GOT3 (cell line): ENCODE data around the gene NEK6.

Experiments used
- DNase-seq: peaks from one replicate; lab custom pipeline; 2025; ENCODE audit warnings: mixed read lengths; lab: John Stamatoyannopoulos, UW

The NEK6 gene

DNA sequence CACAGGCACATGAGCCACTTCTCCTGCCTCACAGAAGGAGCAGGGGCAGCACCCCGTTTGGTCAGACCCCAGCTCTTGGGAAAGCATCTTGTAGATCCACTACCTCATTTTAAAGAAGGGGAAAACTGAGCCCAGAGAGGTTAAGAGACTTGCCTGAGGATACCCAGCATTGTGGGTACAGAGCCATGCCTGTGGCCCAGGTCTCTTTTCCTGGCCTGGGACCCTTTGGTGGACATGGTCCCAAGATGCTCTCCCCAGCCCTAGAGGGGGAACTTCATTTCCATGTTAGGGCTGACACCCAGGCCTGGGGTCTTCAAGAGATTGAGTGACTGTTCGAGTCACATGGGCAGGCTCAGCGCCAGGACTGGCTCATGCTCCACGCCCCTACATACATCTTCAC lies 64.2 kb downstream of the NEK6 start:
- no peak for DNase-seq

GRCh38 chr9:124322618-124323432 lies 65.1 kb downstream of the NEK6 start:
- no peak for DNase-seq

DNA sequence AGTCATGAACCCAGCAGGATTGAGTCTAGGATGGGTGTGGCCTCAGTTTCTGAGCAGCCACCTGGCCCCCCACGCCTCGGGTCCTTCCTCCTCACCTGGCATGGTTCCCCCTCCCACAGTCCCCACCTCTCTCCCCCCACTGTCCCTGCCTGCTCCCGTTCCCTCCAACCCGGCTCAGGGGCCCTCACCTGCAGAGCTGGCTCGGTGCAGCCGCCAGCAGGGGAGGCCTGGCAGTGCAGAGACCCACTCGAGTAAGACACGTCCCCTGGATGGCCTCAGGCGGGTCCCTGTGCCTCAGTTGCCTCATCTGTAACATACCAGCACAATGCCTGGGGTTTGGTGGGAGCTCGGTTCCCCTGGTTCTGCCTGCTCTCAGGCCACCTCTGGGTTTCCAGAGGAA lies 66.2 kb downstream of the NEK6 start:
- DNase-seq: no peak

- DNase-seq: no peak
These were observed 68.1 kb downstream of the NEK6 start for GRCh38 chr9:124325816-124326215.

- DNase-seq: no peak
These were observed 68.6 kb downstream of the NEK6 start for GRCh38 chr9:124326378-124326777.

DNA sequence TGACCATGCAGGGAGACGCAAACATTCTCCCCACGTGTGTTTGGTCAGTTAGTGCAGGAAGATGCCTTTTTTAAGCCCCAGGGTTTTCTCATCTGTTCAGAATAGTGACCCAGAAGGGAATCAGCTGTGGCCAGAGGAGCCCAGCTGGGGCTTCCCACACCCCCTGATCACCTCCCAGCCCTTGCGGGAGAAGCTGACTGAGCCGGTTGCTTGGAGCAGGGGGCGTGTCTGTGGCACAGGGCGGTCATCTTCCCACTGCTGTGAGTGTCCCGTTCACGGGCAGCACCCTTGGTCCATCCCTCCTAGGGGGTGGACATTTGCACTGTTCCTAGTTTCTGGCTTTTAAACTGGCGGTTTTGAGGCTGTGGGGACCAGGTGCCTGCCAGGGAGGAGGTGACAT lies 69.7 kb downstream of the NEK6 start:
- DNase-seq: no peak

DNA sequence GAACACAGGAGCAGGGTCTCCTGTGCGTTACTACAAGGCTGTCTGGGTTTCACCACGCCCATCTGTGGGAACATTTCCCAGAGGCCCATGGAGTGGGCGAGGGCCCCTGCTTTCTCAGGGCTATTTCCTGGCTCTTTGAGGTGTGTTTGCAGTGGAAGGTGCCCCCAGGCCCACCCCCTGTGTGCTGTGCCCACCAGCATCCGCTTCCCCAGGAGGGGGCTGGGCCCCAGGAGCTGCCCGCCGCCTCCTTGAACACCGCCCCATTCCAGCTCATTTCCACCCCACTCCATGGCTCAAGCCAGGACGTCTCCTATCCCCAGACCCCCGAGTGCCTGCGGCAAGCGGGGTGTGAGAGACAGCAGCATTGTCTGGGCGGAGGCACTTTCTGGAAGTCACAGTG lies 70.5 kb downstream of the NEK6 start:
- DNase-seq: no peak

DNA sequence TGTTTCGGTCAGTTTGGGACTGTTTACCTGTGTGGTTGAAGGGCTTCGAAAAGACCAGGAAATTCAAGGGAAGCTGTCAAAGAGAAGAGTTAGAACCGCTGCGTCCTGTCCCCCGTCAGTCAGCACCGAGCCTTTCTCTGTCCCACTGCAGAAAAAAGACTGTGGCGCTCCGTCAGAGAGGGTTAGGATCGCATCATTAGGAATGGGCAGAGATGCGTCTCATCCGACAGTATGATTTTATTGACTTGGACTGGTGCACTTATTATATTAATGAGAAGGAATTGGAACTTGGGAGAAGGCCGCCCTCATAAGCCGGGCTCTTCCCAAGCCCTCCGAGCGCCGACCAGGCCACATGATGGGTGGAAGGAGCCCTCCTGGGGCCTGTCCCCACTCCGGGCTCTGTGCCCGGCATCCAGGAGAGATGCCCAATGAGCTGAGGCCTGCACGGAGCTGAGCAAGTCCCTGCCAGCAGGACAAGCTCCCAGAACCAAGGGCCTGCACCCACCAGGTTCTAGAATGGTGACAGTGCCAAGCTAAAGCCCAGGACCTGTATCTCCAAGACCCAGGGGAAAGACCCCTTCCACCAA lies 71.5 kb downstream of the NEK6 start:
- DNase-seq: no peak

- no peak for DNase-seq
These were observed 72.4 kb downstream of the NEK6 start for GRCh38 chr9:124330011-124330697.

GRCh38 chr9:124331580-124331979 lies 73.8 kb downstream of the NEK6 start:
- no peak for DNase-seq

DNA sequence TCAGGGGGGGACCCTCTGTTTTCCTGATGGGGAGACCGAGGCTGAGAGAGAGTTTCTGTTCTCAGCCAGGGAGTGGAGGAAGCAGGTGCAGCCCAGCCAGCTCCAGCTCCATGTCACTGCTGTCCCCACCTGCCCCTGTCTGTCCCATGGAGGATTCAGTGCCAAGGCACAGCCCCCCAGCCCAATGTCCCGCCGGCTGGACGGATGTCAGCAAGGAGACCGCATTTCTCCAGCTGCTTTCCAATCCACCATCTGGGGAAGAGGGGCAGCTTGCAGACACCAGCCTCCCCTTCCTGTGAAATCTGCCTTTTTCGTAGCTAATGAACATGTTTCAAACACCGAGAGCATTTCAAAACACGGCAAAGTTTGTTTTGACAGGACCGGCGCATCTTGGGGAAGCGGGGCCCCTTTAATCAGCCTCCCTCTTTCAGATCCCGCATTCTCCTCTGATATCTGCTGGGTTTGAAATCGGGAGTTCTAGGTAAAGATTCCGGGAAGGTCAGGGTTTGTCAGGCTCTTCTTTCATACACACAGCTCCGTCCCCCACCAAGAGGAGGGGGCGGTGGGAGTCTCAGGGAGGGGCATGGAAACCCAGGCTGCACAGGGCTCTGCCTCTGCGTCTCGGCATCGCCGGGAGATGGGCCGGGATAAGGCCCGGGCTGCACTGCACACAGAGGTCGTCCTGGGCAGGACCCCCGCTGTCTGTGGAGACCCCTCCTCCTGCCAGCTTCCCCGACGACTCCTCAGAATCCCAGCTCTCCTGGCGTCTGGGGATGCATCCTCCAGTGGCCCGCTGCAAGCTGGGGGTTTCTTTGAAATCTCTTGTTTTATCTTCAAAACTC lies 74.8 kb downstream of the NEK6 start:
- no peak for DNase-seq

- no peak for DNase-seq
These were observed 75.4 kb downstream of the NEK6 start for GRCh38 chr9:124333203-124333579.

GRCh38 chr9:124334568-124335319 lies 77.0 kb downstream of the NEK6 start:
- no peak for DNase-seq

DNA sequence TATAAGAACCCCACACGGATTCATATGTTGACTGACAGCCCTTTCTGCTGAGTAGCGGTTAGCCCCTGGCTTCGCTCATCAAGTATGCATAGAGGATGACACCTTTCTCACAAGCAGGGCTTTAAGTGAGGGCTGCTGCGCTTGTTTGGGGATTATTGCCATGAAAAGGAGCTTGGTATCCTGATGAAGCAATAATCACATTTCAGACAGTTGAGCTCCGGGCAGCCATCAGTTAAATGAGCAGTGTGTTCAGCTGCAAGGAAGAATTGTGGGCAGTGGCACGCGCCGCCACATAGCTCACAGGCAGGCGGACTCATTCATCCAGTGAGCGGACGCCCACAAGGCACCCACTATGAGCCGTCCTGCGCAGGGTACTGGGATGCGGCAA lies 77.6 kb downstream of the NEK6 start:
- DNase-seq: no peak

- no peak for DNase-seq
These were observed 79.8 kb downstream of the NEK6 start for GRCh38 chr9:124337562-124337961.

DNA sequence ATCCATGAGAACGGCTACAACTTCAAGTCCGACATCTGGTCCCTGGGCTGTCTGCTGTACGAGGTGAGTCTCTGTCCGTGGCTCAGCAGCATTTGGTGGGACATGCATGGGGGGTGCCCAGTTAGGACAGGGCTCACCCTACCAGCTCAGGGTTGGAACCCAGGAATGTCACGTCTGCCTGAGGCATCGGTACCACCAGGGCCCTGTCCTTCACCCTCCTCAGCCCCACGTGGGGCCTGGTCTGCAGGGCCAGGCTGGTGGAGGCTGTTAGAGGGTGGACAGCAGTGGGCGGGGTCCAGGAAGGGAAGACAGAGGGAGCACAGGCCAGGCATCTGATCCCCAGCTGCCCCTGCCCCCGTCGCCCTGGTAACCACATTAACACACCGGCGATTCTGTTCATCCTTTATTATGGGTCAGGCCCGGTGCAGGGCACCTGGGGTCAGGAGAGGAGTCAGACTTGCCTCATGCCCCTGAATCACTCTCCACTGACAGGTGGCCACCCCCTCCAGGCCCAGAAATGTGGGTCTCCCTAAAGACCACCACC lies 81.9 kb downstream of the NEK6 start:
- DNase-seq: no peak

DNA sequence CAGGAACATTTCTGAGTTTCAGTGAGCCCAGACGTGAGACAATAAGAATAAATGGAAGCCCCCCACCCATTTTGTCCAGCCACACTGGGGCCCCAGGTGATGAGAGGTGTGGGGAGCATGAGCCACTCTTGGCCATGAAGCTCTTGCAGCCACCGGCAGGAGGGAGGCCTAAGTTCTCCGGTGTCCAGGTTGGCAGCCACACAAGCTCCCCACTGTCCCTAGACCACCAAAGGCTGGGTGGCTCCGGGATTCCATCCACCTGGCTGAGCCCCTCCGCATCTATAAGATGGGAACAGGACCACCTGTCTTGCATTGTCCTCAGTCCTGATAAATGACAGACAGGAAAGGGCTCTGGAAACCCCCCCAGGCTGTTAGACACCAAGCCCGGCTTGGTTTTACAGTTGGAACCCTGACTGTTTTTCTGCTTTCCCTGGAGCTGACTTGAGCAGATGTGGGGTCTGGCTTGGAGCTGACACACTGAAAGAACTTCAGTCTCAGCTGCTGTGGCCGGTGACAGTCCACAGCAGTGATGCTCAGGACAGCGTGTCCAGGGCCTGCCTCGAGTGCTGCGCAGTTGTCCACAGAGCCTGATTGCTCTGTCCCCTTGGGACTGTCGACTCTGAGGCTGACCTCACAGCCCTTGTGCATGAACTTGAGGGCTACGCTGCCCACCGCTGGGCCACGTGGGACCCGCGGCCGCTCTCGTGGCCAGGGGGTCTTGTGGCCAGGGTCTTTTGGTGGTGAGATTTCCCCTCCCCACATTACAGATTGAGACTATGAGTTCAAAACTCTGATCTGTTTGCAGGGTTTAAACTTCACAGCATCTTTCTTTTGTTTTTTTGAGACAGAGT lies 82.7 kb downstream of the NEK6 start:
- no peak for DNase-seq

DNA sequence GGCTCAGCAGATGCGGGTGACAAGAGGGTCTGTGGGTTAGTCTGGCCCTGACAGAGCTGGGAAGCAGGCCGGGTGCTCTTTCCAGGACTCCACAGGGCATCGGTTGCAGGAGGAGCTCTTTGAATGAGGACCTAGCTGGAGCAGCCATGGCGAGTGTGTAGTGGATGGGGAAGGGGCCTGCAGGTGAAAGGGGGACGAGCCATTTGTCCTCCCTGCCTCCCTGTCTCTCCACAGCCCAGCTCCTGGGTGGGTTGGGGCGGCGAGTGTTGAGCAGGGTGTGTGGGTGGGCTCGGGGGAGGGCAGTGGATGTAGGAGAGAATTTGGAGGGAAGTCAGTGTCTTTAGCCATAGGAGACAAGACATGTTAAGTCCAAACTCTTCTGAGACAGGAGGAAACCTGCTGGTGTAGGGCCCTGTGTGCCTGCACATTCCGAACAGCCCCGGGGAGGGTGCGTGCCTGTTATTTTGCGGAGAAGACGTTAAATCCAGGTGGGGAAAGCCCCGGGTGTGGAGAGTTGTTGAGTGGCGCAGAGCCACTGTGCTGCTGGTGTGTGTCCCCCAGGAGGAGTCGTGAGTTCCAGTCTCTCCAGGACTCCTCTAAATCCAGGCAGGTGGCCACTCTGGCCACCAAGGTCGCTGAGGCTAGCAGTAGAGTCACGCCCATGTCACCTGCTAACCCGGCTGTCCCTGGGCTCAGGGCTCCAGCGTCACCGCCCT lies 83.9 kb downstream of the NEK6 start:
- no peak for DNase-seq

DNA sequence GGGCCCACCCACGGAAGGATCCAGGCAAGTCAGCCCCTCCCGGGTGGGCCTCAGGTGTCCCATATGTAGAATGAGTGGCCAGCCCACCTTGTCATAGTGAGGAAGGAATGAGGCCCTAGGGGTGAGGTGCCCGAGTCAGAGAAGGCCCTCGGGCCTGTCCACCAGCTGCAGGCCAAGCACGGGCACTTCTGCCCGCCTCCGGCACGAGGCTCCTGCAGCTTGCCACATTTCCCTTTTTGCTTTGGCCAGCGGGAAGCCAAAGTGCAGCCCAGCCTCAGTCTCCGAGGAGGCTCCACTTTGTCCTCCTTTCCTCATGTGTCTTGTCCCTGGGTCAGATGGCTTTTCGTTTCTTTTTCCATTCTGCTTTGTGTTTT lies 84.6 kb downstream of the NEK6 start:
- DNase-seq: no peak
